ENCODE results near the gene MAST1.
"Not testable (repeated sequence)": the region's sequence is repeated elsewhere in the genome, so short reads cannot be mapped to it uniquely, and the experiment has no call there.

MAST1 gene

GRCh38 chr19:12817810-12818209 is 20.5 kb upstream of the MAST1 start:
- not testable (repeated sequence) for H3K4me1 Mint-ChIP-seq; DNase-seq; H3K4me3 Mint-ChIP-seq; H3K27me3 Mint-ChIP-seq; H3K9me3 Mint-ChIP-seq; ATAC-seq (replicated peaks); H3K27ac Mint-ChIP-seq
- peaks cover 14 to 28% of the 10 kb centered on the region in 2 donors for H3K36me3 Mint-ChIP-seq

GRCh38 chr19:12821761-12822160 is 16.6 kb upstream of the MAST1 start:
- H3K4me3 Mint-ChIP-seq, result no peak overlapping the region
- peaks cover 5 to 11% of the 10 kb centered on the region in 2 donors for H3K36me3 Mint-ChIP-seq
- no peak for DNase-seq
- H3K9me3 Mint-ChIP-seq, result peaks cover 0 to 4% of the 10 kb centered on the region in 2 donors
- H3K27me3 Mint-ChIP-seq, result peaks cover 21 to 22% of the 10 kb centered on the region in 2 donors
- no peak overlapping the region for H3K27ac Mint-ChIP-seq
- ATAC-seq (replicated peaks), result no peak
- H3K4me1 Mint-ChIP-seq, result peaks cover 8 to 19% of the 10 kb centered on the region in 2 donors

DNA sequence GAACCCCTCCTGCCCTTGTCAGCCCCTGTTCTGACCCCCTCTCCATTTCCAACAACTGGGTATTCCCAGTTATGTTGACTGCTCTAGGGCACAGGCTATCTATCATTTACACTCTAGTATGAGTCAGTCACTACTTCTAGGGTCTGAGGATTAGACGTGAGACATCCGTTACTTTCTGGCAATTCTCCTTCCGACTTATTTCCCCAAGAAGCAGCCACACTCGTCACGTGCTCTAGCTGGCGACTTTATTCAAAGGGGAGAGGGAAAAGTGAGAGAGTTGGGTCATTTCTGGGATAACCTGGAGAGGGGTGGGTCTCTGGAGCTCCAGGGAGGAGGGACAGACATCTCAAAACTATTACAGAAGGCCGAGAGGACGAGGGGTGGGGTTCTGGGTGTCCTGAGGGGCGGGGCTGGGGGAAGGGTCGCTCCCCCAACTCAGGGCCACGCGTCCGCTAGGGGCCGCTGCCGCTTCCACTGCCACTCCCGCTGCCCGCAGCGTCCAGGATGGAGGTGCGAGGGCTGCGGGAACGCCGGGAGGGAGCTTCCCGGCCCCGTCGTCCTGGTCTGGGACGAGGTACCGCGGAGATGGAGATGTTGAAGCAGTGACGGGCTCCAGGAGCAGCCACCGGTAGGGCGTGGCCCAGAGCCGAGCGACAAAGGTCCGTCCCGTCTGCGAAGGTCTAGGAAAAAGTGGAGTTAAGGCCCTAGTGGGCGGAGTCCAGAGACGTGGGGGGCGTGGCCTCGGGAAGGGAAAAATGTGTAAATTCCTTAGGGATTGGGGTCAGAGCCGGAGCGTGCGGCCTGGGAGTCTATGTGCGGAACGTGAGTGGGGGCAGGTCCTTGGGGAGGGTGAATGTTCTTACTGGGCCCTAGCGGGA is 12.8 kb upstream of the MAST1 start:
- peaks cover 3 to 8% of the 10 kb centered on the region in 2 donors for H3K36me3 Mint-ChIP-seq
- H3K27ac Mint-ChIP-seq, result no peak overlapping the region
- no peak for ATAC-seq (replicated peaks)
- peak overlapping the region; percentile 2 to 56 for H3K4me3 Mint-ChIP-seq
- no peak for DNase-seq
- peaks cover 0 to 4% of the 10 kb centered on the region in 2 donors for H3K9me3 Mint-ChIP-seq
- H3K4me1 Mint-ChIP-seq, result peaks cover 10 to 20% of the 10 kb centered on the region in 2 donors
- H3K27me3 Mint-ChIP-seq, result peaks cover 51 to 58% of the 10 kb centered on the region in 2 donors

DNA sequence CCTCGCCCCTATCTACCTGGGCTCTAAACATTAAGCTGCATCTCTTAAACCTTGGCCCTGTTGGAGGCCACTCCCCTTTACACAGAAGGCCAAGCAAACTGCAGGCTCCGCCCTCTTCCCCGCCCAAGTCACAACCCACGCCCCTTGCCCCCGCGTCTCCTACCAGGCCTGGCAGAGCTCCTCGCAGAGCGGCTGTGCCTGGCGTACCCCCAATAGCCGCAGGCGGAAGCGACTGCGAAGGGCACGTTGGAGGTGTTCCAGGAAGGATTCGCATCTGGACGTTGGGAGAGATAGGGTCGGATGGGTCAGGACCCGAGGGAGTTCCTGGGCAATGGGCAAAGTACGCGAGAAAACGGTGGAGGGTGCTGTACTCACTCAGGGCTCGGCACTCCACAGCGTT is 9.8 kb upstream of the MAST1 start:
- peaks cover 0 to 4% of the 10 kb centered on the region in 2 donors for H3K9me3 Mint-ChIP-seq
- H3K4me1 Mint-ChIP-seq, result peaks cover 22 to 40% of the 10 kb centered on the region in 2 donors
- no peak overlapping the region for H3K4me3 Mint-ChIP-seq
- ATAC-seq (replicated peaks), result peak; percentile 66 to 70
- no peak overlapping the region for H3K27ac Mint-ChIP-seq
- no peak for DNase-seq
- peaks cover 0 to 4% of the 10 kb centered on the region in 2 donors for H3K36me3 Mint-ChIP-seq
- H3K27me3 Mint-ChIP-seq, result peaks cover 75 to 88% of the 10 kb centered on the region in 2 donors

DNA sequence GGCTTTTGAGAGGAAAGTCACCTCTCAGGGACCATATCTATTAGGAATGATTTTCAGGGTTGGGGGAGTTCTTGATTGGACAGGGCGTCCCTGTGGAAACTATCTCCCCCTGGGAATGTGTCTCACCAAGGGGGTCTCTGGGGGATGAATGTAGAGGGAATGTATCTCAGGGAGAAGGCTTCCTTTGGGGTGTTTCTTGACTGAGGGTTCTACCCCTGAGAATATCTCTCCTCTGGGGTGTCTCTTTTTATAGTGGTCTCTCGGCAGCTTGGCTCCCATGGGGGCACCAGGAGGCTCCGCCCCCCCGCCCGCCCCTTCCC is 4.9 kb upstream of the MAST1 start:
- H3K9me3 Mint-ChIP-seq, result peaks cover 0 to 2% of the 10 kb centered on the region in 2 donors
- H3K27me3 Mint-ChIP-seq, result peaks cover 75 to 95% of the 10 kb centered on the region in 2 donors
- peaks cover 0 to 3% of the 10 kb centered on the region in 2 donors for H3K36me3 Mint-ChIP-seq
- H3K4me1 Mint-ChIP-seq, result peaks cover 26 to 57% of the 10 kb centered on the region in 2 donors
- no peak overlapping the region for H3K27ac Mint-ChIP-seq
- DNase-seq (no peak), ATAC-seq (replicated peaks) (no peak)
- peak overlapping the region; percentile 48 to 67 for H3K4me3 Mint-ChIP-seq

- ATAC-seq (replicated peaks), result no peak
- Mint-ChIP-seq H3K27ac (peak overlapping the region; percentile 87), H3K4me1 (peaks cover 26 to 59% of the 10 kb centered on the region in 2 donors), H3K36me3 (peaks cover 0 to 3% of the 10 kb centered on the region in 2 donors), H3K9me3 (peaks cover 0 to 2% of the 10 kb centered on the region in 2 donors), H3K27me3 (peaks cover 76 to 95% of the 10 kb centered on the region in 2 donors), H3K4me3 (peak overlapping the region; percentile 62 to 73)
- no peak for DNase-seq
Observed at GRCh38 chr19:12833738-12834565, 4.4 kb upstream of the MAST1 start.

DNA sequence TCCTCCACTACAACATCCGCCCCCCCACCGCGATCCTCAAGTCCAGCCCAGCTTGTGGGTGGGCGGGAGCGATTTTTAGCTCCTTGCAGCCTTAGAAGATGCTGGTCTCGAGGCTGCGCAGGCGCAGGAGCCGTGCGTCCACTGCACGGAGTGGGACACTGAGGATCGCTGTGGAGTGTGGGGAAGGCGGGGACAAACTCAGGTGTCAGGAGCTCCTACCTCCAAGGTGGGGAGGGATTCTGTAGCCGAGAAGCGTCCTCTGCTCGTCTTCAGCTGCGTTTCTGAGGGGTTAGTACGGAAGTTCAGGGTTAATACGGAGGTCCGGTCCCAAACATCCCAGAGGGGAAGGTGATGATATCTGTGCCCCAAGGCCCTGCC is 3.8 kb upstream of the MAST1 start, which contains the start of gene RTBDN:
Gene RTBDN, minus strand, starts transcription at position 14 of the 378 bp plus-strand sequence. CDS start 4,600 bp downstream, outside the sequence.
- Mint-ChIP-seq H3K27me3 (peaks cover 78 to 95% of the 10 kb centered on the region in 2 donors), H3K4me3 (peak within 1 kb of the TSS; percentile 67 to 73), H3K36me3 (peaks cover 0 to 3% of the 10 kb centered on the region in 2 donors), H3K27ac (peak within 1 kb of the TSS; percentile 87), H3K9me3 (peaks cover 0 to 2% of the 10 kb centered on the region in 2 donors), H3K4me1 (peaks cover 32 to 65% of the 10 kb centered on the region in 2 donors)
- no peak for DNase-seq
- ATAC-seq (replicated peaks), result no peak

GRCh38 chr19:12834976-12835757 is 3.1 kb upstream of the MAST1 start:
- peaks cover 0 to 3% of the 10 kb centered on the region in 2 donors for H3K36me3 Mint-ChIP-seq
- peaks cover 0 to 2% of the 10 kb centered on the region in 2 donors for H3K9me3 Mint-ChIP-seq
- no peak overlapping the region for H3K4me3 Mint-ChIP-seq
- H3K27ac Mint-ChIP-seq, result no peak overlapping the region
- ATAC-seq (replicated peaks), result no peak
- DNase-seq, result no peak
- H3K27me3 Mint-ChIP-seq, result peaks cover 76 to 95% of the 10 kb centered on the region in 2 donors
- peaks cover 33 to 66% of the 10 kb centered on the region in 2 donors for H3K4me1 Mint-ChIP-seq

GRCh38 chr19:12836529-12836863 is 1.8 kb upstream of the MAST1 start:
- H3K4me3 Mint-ChIP-seq, result no peak overlapping the region
- DNase-seq, result no peak
- peaks cover 0 to 3% of the 10 kb centered on the region in 2 donors for H3K36me3 Mint-ChIP-seq
- H3K27me3 Mint-ChIP-seq, result peaks cover 77 to 95% of the 10 kb centered on the region in 2 donors
- peaks cover 0 to 2% of the 10 kb centered on the region in 2 donors for H3K9me3 Mint-ChIP-seq
- ATAC-seq (replicated peaks), result no peak
- H3K27ac Mint-ChIP-seq, result no peak overlapping the region
- peaks cover 39 to 79% of the 10 kb centered on the region in 2 donors for H3K4me1 Mint-ChIP-seq

GRCh38 chr19:12837225-12837624 is 1.1 kb upstream of the MAST1 start:
- no peak overlapping the region for H3K4me3 Mint-ChIP-seq
- peaks cover 0 to 3% of the 10 kb centered on the region in 2 donors for H3K36me3 Mint-ChIP-seq
- H3K27me3 Mint-ChIP-seq, result peaks cover 77 to 95% of the 10 kb centered on the region in 2 donors
- ATAC-seq (replicated peaks), result no peak
- H3K9me3 Mint-ChIP-seq, result no peaks in the 10 kb centered on the region
- H3K27ac Mint-ChIP-seq, result no peak overlapping the region
- no peak for DNase-seq
- H3K4me1 Mint-ChIP-seq, result peaks cover 39 to 75% of the 10 kb centered on the region in 2 donors

DNA sequence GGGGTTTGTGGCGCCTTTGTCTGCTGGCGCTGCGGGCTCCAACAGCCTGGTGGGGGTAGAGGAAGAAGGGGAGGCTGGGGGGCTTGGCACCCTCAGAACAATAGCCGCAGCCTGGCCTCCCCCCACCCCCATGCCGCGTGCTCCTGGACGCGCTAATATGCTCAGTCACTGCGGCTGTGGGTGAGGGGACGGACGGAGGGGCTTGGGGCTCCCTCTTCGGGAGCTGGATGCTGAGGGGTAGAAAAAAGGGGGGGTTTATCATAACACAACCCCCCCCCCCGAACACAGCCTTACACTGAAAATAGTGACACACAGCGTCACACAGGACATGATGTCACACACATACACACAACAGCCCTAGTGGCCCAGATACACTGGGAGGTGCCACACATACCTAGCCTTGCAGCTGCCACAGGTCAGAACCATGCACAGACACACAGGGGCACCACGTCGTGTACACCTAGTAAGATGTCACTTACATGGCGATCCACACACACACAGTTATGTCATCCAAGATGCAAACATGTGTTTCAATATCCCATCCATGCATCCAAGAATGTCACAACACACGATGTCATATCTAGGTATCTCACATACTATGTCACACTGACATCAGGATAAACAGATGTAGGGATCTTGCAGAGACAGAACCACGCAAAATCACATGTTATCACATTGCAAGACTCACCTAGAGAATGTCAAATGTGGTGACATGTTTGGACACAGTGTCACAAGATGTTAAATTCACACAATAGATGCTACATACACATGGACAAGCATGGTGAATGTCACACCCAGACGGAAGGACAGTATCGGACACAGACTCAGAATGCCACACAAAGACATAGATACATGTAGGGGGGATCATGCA is 806 bp downstream of the MAST1 start:
- DNase-seq (no peak), ATAC-seq (replicated peaks) (peak in 1 of 2 donors; percentile 29)
- H3K9me3 Mint-ChIP-seq, result no peaks in the 10 kb centered on the region
- H3K36me3 Mint-ChIP-seq, result peaks cover 0 to 3% of the 10 kb centered on the region in 2 donors
- H3K4me3 Mint-ChIP-seq, result peak overlapping the region; percentile 65 to 83
- H3K4me1 Mint-ChIP-seq, result peaks cover 33 to 62% of the 10 kb centered on the region in 2 donors
- H3K27me3 Mint-ChIP-seq, result peaks cover 78 to 92% of the 10 kb centered on the region in 2 donors
- peak overlapping the region; percentile 39 for H3K27ac Mint-ChIP-seq

DNA sequence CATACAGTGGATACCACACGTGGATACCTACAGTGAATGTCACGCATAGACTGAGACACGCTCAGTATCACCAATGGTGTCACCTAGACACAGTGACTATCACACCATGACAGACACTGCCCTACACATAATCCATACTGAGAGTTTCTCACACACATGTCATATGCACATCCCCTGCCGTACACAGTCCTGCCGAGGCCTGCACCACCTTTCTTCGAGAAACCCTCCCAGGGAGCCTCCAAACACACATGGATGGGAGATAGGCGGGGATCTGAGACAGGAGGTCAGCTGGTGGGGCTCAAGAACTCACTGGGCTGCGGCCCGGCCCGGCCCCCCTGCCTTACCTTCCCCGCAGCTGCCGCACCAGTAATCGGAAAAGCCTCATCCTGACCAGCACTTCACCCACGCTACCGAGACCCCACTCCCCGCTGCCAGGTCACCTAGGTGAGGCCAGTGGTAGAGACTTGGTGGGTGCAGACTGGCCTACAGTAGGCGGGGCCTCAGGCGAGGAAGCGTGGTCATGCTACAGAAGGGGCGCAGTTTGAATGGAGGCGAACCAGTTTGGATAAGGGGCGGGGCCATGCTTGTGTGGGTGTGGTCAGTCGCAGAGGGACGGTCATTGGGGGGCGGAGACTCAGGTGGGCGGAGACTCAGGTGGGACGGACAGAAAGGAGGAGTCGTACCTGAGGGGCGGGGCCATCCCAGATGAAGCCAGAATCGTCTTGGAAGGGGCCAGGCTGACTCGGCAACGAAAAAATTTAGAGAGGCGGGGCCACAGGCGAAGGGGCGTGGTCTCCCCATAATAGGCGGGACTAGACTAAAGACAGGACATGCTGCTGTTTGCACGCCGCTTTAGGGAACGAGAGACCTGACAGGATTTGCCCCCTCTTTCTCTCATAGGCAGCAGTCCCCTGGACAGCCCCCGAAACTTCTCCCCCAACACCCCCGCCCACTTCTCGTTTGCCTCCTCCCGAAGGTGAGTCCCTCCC is 2.1 kb downstream of the MAST1 start:
- no peaks in the 10 kb centered on the region for H3K36me3 Mint-ChIP-seq
- peak; percentile 38 for DNase-seq
- ATAC-seq (replicated peaks), result peak; percentile 22 to 31
- peak overlapping the region; percentile 11 to 21 for H3K4me3 Mint-ChIP-seq
- H3K27me3 Mint-ChIP-seq, result peaks cover 74 to 86% of the 10 kb centered on the region in 2 donors
- no peaks in the 10 kb centered on the region for H3K9me3 Mint-ChIP-seq
- H3K27ac Mint-ChIP-seq, result peak overlapping the region; percentile 60
- H3K4me1 Mint-ChIP-seq, result peaks cover 31 to 51% of the 10 kb centered on the region in 2 donors
